ENCODE data around the gene PKNOX1. TPM values are rescaled to one million over a fixed set of nuclear protein-coding genes. Genes with fewer than 3 reads are reported as not detected.

The PKNOX1 gene
- total and polyA plus RNA-seq, 9 of the 15 experiments (the other 6 are each of a cell fraction or from before 2014, with no cell fraction given), result 8.8 to 25.9 (median 13.2) TPM

DNA sequence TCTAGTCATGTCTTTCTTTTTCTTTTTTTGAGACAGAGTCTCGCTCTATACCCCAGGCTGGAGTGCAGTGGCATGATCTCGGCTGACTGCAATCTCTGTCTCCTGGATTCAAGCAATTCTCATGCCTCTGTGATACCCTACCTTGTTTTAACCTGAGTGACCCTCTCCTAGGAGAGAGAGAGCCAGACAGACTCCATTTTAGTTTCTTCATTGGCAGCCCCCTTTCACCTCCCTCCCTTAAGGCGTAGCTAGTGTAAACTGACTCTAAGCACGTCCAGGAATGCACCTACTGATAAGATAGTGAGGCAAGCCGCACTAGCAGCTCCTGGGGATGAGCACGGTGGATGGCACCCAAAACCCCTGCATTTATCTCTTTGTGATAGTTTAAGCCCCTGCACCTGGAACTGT is 5.2 kb upstream of the PKNOX1 start (continued):
- TF ChIP-seq, protein P1, sequence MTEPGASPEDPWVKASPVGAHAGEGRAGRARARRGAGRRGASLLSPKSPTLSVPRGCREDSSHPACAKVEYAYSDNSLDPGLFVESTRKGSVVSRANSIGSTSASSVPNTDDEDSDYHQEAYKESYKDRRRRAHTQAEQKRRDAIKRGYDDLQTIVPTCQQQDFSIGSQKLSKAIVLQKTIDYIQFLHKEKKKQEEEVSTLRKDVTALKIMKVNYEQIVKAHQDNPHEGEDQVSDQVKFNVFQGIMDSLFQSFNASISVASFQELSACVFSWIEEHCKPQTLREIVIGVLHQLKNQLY (CRISPR knock-in tag; conservative IDR thresholded peaks at IDR 0.05), result no peak
- TF ChIP-seq SRSF1 (IDR thresholded peaks at IDR 0.05; ENCODE audit: low read depth, low read length) (no peak), ESRRA (IDR thresholded peaks at IDR 0.05; ENCODE audit: borderline replicate concordance, low read depth) (no peak), DACH1 (IDR thresholded peaks at IDR 0.05; ENCODE audit: partially characterized antibody) (no peak), MAFK (IDR thresholded peaks at IDR 0.05; ENCODE audit: low read length) (no peak), TAF15 (IDR thresholded peaks at IDR 0.05; ENCODE audit: low read depth, low read length) (no peak), HNRNPLL (IDR thresholded peaks at IDR 0.05; ENCODE audit: low read depth, low read length, poor library complexity, severe bottlenecking) (peak; percentile 52), MTA2 (IDR thresholded peaks at IDR 0.05; ENCODE audit: low read depth) (no peak), ELF4 (CRISPR knock-in tag; IDR thresholded peaks at IDR 0.05) (peak; percentile 43; the same call in 1 of the 2 replicates), ZNF695 (CRISPR knock-in tag; IDR thresholded peaks at IDR 0.05) (no peak), KLF6 (CRISPR knock-in tag; IDR thresholded peaks at IDR 0.05; ENCODE audit: borderline replicate concordance) (peak; percentile 88; the same call in 1 of the 2 replicates), POLR2G (IDR thresholded peaks at IDR 0.05; ENCODE audit: low read depth, low read length) (no peak), ZNF274 (IDR thresholded peaks at IDR 0.05; ENCODE audit: borderline replicate concordance, low read depth, low read length) (no peak), SIRT6 (IDR thresholded peaks at IDR 0.05; ENCODE audit: low read depth, low read length) (no peak), SMARCA4 (IDR thresholded peaks at IDR 0.05) (peak; percentile 55; the same call in 1 of the 2 replicates)
- TF ChIP-seq, protein P2, sequence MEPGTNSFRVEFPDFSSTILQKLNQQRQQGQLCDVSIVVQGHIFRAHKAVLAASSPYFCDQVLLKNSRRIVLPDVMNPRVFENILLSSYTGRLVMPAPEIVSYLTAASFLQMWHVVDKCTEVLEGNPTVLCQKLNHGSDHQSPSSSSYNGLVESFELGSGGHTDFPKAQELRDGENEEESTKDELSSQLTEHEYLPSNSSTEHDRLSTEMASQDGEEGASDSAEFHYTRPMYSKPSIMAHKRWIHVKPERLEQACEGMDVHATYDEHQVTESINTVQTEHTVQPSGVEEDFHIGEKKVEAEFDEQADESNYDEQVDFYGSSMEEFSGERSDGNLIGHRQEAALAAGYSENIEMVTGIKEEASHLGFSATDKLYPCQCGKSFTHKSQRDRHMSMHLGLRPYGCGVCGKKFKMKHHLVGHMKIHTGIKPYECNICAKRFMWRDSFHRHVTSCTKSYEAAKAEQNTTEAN (CRISPR knock-in tag; IDR thresholded peaks at IDR 0.05), result no peak
- TF ChIP-seq, protein P3, sequence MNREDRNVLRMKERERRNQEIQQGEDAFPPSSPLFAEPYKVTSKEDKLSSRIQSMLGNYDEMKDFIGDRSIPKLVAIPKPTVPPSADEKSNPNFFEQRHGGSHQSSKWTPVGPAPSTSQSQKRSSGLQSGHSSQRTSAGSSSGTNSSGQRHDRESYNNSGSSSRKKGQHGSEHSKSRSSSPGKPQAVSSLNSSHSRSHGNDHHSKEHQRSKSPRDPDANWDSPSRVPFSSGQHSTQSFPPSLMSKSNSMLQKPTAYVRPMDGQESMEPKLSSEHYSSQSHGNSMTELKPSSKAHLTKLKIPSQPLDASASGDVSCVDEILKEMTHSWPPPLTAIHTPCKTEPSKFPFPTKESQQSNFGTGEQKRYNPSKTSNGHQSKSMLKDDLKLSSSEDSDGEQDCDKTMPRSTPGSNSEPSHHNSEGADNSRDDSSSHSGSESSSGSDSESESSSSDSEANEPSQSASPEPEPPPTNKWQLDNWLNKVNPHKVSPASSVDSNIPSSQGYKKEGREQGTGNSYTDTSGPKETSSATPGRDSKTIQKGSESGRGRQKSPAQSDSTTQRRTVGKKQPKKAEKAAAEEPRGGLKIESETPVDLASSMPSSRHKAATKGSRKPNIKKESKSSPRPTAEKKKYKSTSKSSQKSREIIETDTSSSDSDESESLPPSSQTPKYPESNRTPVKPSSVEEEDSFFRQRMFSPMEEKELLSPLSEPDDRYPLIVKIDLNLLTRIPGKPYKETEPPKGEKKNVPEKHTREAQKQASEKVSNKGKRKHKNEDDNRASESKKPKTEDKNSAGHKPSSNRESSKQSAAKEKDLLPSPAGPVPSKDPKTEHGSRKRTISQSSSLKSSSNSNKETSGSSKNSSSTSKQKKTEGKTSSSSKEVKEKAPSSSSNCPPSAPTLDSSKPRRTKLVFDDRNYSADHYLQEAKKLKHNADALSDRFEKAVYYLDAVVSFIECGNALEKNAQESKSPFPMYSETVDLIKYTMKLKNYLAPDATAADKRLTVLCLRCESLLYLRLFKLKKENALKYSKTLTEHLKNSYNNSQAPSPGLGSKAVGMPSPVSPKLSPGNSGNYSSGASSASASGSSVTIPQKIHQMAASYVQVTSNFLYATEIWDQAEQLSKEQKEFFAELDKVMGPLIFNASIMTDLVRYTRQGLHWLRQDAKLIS (CRISPR knock-in tag; IDR thresholded peaks at IDR 0.05), result no peak
- TF ChIP-seq, protein P4, sequence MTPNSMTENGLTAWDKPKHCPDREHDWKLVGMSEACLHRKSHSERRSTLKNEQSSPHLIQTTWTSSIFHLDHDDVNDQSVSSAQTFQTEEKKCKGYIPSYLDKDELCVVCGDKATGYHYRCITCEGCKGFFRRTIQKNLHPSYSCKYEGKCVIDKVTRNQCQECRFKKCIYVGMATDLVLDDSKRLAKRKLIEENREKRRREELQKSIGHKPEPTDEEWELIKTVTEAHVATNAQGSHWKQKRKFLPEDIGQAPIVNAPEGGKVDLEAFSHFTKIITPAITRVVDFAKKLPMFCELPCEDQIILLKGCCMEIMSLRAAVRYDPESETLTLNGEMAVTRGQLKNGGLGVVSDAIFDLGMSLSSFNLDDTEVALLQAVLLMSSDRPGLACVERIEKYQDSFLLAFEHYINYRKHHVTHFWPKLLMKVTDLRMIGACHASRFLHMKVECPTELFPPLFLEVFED (CRISPR knock-in tag; conservative IDR thresholded peaks at IDR 0.05), result no peak

All from K562 (cell line).